ENCODE data around the gene RAB3D.

DNA sequence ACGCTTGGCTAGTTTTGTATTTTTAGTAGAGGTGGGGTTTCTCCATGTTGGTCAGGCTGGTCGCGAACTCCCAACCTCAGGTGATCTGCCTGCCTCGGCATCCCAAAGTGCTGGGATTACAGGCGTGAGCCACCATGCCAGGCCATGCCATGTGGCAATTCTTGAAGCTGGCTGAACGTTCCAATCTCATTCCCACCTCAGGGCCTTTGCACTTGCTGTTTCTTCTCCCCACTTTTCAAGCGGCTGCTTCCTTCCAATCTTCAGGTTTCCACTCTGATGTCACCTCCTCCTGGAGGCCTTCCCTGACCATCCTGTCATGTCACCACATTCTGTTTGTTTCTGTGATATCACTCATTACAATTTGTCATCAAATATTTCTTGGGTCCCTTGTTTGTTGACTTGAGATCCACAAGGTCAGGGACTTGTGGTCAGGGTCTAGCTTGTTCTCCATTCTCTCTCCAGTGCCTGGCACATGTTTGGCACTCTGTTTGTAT lies 40.4 kb upstream of the RAB3D start:
- TF ChIP-seq, protein P1, sequence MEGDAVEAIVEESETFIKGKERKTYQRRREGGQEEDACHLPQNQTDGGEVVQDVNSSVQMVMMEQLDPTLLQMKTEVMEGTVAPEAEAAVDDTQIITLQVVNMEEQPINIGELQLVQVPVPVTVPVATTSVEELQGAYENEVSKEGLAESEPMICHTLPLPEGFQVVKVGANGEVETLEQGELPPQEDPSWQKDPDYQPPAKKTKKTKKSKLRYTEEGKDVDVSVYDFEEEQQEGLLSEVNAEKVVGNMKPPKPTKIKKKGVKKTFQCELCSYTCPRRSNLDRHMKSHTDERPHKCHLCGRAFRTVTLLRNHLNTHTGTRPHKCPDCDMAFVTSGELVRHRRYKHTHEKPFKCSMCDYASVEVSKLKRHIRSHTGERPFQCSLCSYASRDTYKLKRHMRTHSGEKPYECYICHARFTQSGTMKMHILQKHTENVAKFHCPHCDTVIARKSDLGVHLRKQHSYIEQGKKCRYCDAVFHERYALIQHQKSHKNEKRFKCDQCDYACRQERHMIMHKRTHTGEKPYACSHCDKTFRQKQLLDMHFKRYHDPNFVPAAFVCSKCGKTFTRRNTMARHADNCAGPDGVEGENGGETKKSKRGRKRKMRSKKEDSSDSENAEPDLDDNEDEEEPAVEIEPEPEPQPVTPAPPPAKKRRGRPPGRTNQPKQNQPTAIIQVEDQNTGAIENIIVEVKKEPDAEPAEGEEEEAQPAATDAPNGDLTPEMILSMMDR (IDR thresholded peaks at IDR 0.05): no peak
- TF ChIP-seq POLR2A (IDR thresholded peaks at IDR 0.05): no peak

Measured in right lobe of liver (tissue), 4 donors.